OCI-LY3 (cell line): ENCODE results near the gene PRR14.
A peak's percentile ranks its signal among the peaks of the same experiment; 100 is the strongest.

ENCODE experiments used
- H2AFZ ChIP-seq: fragments of 200-600, 300-600 bp; shearing (Covaris generic); 2 replicates; pipeline ENCODE4 v1.6.0; 2014; ENCODE audit warnings: antibody characterized with exemption, low read depth, low read length
- H3K27ac ChIP-seq: fragments of 200-600, 300-600 bp; sonication (generic); 2 replicates; pipeline ENCODE4 v1.5.1; 2014; ENCODE audit warnings: mild to moderate bottlenecking, low read length, moderate library complexity, mixed read lengths
- H3K27me3 ChIP-seq: fragments of 200-600, 300-600 bp; sonication (generic); 2 replicates; pipeline ENCODE4 v1.6.1; 2014; ENCODE audit warnings: low read depth, low read length, mixed read lengths
- H3K36me3 ChIP-seq: fragments of 200-600, 300-600 bp; sonication (generic); replicated peaks from 2 replicates; pipeline ENCODE3; 2014; ENCODE audit warnings: low read depth, low read length, mixed read lengths
- H3K4me1 ChIP-seq: fragments of 300-600, 200-600 bp; sonication (generic); 2 replicates; pipeline ENCODE4 v1.6.1; 2014; ENCODE audit warnings: low read length, mixed read lengths
- H3K4me2 ChIP-seq: fragments of 200-600, 300-600 bp; sonication (generic); 2 replicates; pipeline ENCODE4 v1.6.1; 2014; ENCODE audit warnings: low read length, mixed read lengths
- H3K4me3 ChIP-seq: fragments of 300-600, 200-600 bp; sonication (generic); 2 replicates; pipeline ENCODE4 v1.5.1; 2014; ENCODE audit warnings: antibody characterized with exemption, mild to moderate bottlenecking, low read length, moderate library complexity
- H3K79me2 ChIP-seq: fragments of 300-600, 200-600 bp; shearing (Covaris generic); 2 replicates; pipeline ENCODE4 v1.6.1; 2014; ENCODE audit warnings: mild to moderate bottlenecking, low read length, mixed read lengths
- H3K9ac ChIP-seq: fragments of 300-600, 200-600 bp; shearing (Covaris generic); 2 replicates; pipeline ENCODE4 v1.6.0; 2014; ENCODE audit warnings: mild to moderate bottlenecking, low read length, moderate library complexity
- H3K9me3 ChIP-seq: fragments of 200-600, 300-600 bp; shearing (Covaris generic); 2 replicates; pipeline ENCODE4 v1.6.1; 2014; ENCODE audit warnings: low read length, mixed read lengths; ENCODE audit not compliant: insufficient read depth
- H4K20me1 ChIP-seq: fragments of 200-600, 300-600 bp; sonication (generic); 2 replicates; pipeline ENCODE4 v1.6.1; 2016; ENCODE audit warnings: low read length, mixed read lengths; ENCODE audit not compliant: insufficient read depth
- EZH2phosphoT487 ChIP-seq: fragments of 200-600 bp; shearing (Covaris generic); IDR thresholded peaks from 2 replicates; pipeline ENCODE4 v1.6.1; 2018; ENCODE audit warnings: antibody characterized with exemption, mixed run types, low read depth
- TF ChIP-seq, protein P1 (sequence below): fragments of 200-600, 300-600 bp; sonication (generic); IDR thresholded peaks from 2 replicates; pipeline ENCODE4 v1.5.1; 2014; ENCODE audit warnings: antibody characterized with exemption, low read length, low read depth

The PRR14 gene

DNA sequence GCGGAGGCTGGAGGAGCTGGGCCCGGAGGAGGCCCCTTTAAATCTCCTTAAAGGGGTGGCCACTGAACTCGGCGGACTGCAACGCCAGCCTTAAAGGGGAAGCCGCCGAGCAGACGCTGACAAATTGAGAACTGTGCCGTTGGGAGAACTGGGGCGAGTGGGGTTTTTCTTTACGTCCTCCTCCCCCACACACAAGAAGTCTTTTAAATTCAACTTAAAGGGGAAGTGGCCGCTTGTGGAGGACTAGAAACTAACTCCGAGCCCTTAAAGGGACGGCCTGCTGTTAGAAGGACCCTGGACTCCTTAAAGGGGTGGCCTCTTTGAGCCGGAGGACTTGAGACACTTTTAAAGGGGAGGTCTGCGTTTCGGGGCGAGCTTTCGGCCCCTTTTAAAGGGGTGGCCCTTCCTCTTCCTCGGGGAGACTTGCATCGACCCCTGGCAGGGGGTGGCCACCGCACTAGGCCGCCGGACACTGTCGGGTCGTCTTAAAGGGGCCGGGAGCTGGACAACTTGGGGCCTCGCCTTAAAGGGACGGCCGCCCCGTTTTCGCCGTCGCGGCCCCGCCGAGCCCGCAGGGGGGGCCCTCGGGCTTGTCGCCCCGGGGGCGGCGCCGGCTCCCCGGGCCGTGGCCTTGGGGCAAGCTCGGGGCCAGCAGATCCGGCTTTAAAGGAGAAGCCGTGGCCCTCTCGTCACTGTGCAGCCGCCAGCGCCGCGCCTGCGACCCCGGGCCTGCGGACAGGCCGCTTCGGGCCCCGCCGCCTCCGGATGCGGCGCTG is 8.2 kb downstream of the PRR14 start:
- Histone ChIP-seq H3K9ac (peak overlapping the region; percentile 98), H4K20me1 (peaks cover 24% of the 10 kb centered on the region), H3K4me1 (peaks cover 34% of the 10 kb centered on the region), H2AFZ (no peak overlapping the region), H3K27me3 (no peaks in the 10 kb centered on the region), H3K79me2 (peaks cover 47% of the 10 kb centered on the region), H3K4me3 (peak overlapping the region; percentile 86), H3K27ac (peak overlapping the region; percentile 98), H3K36me3 (peaks cover 48% of the 10 kb centered on the region), H3K4me2 (peak overlapping the region; percentile 97), H3K9me3 (no peaks in the 10 kb centered on the region)
- TF ChIP-seq EZH2phosphoT487, result no peak
- TF ChIP-seq, protein P1, sequence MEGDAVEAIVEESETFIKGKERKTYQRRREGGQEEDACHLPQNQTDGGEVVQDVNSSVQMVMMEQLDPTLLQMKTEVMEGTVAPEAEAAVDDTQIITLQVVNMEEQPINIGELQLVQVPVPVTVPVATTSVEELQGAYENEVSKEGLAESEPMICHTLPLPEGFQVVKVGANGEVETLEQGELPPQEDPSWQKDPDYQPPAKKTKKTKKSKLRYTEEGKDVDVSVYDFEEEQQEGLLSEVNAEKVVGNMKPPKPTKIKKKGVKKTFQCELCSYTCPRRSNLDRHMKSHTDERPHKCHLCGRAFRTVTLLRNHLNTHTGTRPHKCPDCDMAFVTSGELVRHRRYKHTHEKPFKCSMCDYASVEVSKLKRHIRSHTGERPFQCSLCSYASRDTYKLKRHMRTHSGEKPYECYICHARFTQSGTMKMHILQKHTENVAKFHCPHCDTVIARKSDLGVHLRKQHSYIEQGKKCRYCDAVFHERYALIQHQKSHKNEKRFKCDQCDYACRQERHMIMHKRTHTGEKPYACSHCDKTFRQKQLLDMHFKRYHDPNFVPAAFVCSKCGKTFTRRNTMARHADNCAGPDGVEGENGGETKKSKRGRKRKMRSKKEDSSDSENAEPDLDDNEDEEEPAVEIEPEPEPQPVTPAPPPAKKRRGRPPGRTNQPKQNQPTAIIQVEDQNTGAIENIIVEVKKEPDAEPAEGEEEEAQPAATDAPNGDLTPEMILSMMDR, result peak; percentile 35

DNA sequence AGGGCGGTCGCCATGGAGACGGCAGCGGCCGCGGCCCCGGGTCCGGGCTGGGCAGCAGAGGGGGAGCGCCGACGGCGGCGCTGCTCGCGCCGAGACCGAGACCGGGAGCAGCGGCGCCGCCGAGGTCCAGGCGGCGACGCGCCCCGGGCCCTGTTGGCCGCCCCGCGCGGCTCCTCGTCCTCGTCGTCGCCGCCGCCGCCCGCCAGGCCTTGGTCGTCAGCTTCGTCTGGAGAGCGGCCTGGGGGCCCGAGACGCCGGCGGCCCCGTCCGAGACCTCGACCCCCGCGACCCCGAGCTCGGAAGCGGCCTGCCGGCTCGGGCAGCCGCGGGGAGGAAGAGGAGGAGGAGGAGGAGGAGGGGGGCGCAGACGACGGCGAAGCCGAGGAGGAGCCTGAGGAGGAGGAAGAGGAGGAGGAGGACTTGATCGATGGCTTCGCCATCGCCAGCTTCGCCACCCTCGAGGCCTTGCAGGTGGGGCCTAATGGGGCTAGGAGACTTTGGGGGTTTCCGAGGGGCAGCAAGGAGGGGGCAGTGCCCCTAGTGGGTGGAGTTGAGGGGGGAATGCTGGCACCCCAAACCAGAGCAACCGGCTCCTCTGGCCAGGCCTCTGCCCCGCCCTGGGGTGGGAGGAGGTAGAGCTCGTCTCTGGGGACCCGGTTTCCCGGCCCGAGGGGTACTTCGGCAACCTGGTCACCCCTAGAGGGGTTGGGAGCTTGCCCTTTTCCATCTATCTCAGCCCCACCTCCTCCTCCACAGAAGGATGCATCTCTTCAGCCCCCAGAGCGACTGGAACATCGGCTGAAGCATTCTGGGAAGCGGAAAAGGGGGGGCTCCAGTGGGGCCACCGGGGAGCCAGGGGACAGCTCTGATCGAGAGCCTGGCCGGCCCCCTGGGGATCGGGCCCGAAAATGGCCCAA is 9.0 kb downstream of the PRR14 start:
- H3K4me3 ChIP-seq, result peak overlapping the region; percentile 86
- peaks cover 40% of the 10 kb centered on the region for H3K4me1 ChIP-seq
- H3K9me3 ChIP-seq, result no peaks in the 10 kb centered on the region
- no peaks in the 10 kb centered on the region for H3K27me3 ChIP-seq
- peak overlapping the region; percentile 97 for H3K4me2 ChIP-seq
- peaks cover 55% of the 10 kb centered on the region for H3K79me2 ChIP-seq
- H3K9ac ChIP-seq, result peak overlapping the region; percentile 98
- TF ChIP-seq, protein P1, result no peak
- TF ChIP-seq EZH2phosphoT487, result no peak
- peak overlapping the region; percentile 98 for H3K27ac ChIP-seq
- H4K20me1 ChIP-seq, result peaks cover 31% of the 10 kb centered on the region
- peaks cover 48% of the 10 kb centered on the region for H3K36me3 ChIP-seq
- H2AFZ ChIP-seq, result no peak overlapping the region

GRCh38 chr16:30660424-30661261 is 9.9 kb downstream of the PRR14 start:
- Histone ChIP-seq H3K9me3 (no peaks in the 10 kb centered on the region), H3K4me3 (peak overlapping the region; percentile 86), H3K27me3 (no peaks in the 10 kb centered on the region), H3K36me3 (peaks cover 51% of the 10 kb centered on the region), H3K4me1 (peaks cover 40% of the 10 kb centered on the region), H4K20me1 (peaks cover 39% of the 10 kb centered on the region), H3K27ac (peak overlapping the region; percentile 98), H2AFZ (no peak overlapping the region), H3K9ac (peak overlapping the region; percentile 98), H3K79me2 (peaks cover 64% of the 10 kb centered on the region), H3K4me2 (peak overlapping the region; percentile 97)
- no peak for TF ChIP-seq EZH2phosphoT487
- TF ChIP-seq, protein P1, result no peak
